Muscle layer of duodenum (tissue), 2 donors: ENCODE data around the gene GDA.
A peak's percentile ranks its signal among the peaks of the same experiment; 100 is the strongest.

Experiments
- H3K27ac ChIP-seq: one replicate; pipeline ENCODE4 v1.7.0; 2013; ENCODE audit warnings: mild to moderate bottlenecking, low read length
- H3K27me3 ChIP-seq: one replicate; pipeline ENCODE4 v1.7.0; 2013; ENCODE audit warnings: low read depth, mild to moderate bottlenecking, control low read depth, low read length
- H3K36me3 ChIP-seq, 2 donors: one replicate each; pipeline ENCODE4 v1.7.0; 2013; ENCODE audit warnings: low read length in 2 of 2, control low read depth in 1 of 2, mild to moderate bottlenecking in 1 of 2; ENCODE audit not compliant: insufficient read depth in 2 of 2, control insufficient read depth in 1 of 2
- H3K4me1 ChIP-seq, 2 donors: one replicate each; pipeline ENCODE4 v1.7.0; 2013; ENCODE audit warnings: low read length in 2 of 2, mild to moderate bottlenecking in 2 of 2, control low read depth in 1 of 2, moderate library complexity in 1 of 2; ENCODE audit not compliant: insufficient read depth in 2 of 2, control insufficient read depth in 1 of 2
- H3K4me3 ChIP-seq, 2 donors: one replicate each; pipeline ENCODE4 v1.7.0; 2013; ENCODE audit warnings: low read length in 2 of 2, low read depth in 1 of 2, mild to moderate bottlenecking in 1 of 2
- H3K9me3 ChIP-seq, 2 donors: one replicate each; pipeline ENCODE4 v1.7.0; 2013; ENCODE audit warnings: low read length in 2 of 2, control low read depth in 1 of 2, mild to moderate bottlenecking in 1 of 2; ENCODE audit not compliant: control insufficient read depth in 1 of 2
- donor health status: healthy.

The GDA gene

GRCh38 chr9:72133365-72134035 lies 15.7 kb upstream of the GDA start:
- peak overlapping the region; percentile 26 for H3K27ac ChIP-seq

GRCh38 chr9:72134801-72135200 lies 14.4 kb upstream of the GDA start:
- no peak overlapping the region for H3K4me3 ChIP-seq
- H3K27ac ChIP-seq: no peak overlapping the region

More at GRCh38 chr9:72133365-72134035, 15.7 kb upstream of the GDA start:
- Histone ChIP-seq H3K27me3 (no peaks in the 10 kb centered on the region), H3K4me1 (no peaks in the 10 kb centered on the region), H3K9me3 (no peaks in the 10 kb centered on the region), H3K36me3 (no peaks in the 10 kb centered on the region), H3K4me3 (no peak overlapping the region)

GRCh38 chr9:72137697-72138365 lies 11.4 kb upstream of the GDA start:
- no peaks in the 10 kb centered on the region for H3K9me3 ChIP-seq
- no peak overlapping the region for H3K4me3 ChIP-seq
- no peaks in the 10 kb centered on the region for H3K27me3 ChIP-seq
- no peaks in the 10 kb centered on the region for H3K36me3 ChIP-seq
- H3K27ac ChIP-seq: no peak overlapping the region
- no peaks in the 10 kb centered on the region for H3K4me1 ChIP-seq

More at GRCh38 chr9:72134801-72135200, 14.4 kb upstream of the GDA start:
- no peaks in the 10 kb centered on the region for H3K4me1 ChIP-seq
- H3K27me3 ChIP-seq: no peaks in the 10 kb centered on the region
- H3K36me3 ChIP-seq: no peaks in the 10 kb centered on the region
- H3K9me3 ChIP-seq: no peaks in the 10 kb centered on the region

- H3K27ac ChIP-seq: no peak overlapping the region
- H3K9me3 ChIP-seq: no peaks in the 10 kb centered on the region
- H3K4me3 ChIP-seq: no peak overlapping the region
- H3K4me1 ChIP-seq: no peaks in the 10 kb centered on the region
- H3K27me3 ChIP-seq: no peaks in the 10 kb centered on the region
- no peaks in the 10 kb centered on the region for H3K36me3 ChIP-seq
Observed at GRCh38 chr9:72139226-72139625, 10.0 kb upstream of the GDA start.

GRCh38 chr9:72140586-72140985 lies 8.7 kb upstream of the GDA start:
- Histone ChIP-seq H3K27me3 (no peaks in the 10 kb centered on the region), H3K4me1 (no peaks in the 10 kb centered on the region), H3K9me3 (no peaks in the 10 kb centered on the region), H3K36me3 (no peaks in the 10 kb centered on the region), H3K27ac (no peak overlapping the region), H3K4me3 (no peak overlapping the region)

GRCh38 chr9:72141484-72141883 lies 7.8 kb upstream of the GDA start:
- Histone ChIP-seq H3K36me3 (no peaks in the 10 kb centered on the region), H3K4me1 (no peaks in the 10 kb centered on the region), H3K4me3 (no peak overlapping the region), H3K27ac (no peak overlapping the region), H3K9me3 (no peaks in the 10 kb centered on the region), H3K27me3 (no peaks in the 10 kb centered on the region)

- H3K36me3 ChIP-seq: no peaks in the 10 kb centered on the region
- no peaks in the 10 kb centered on the region for H3K9me3 ChIP-seq
- H3K4me3 ChIP-seq: no peak overlapping the region
- no peak overlapping the region for H3K27ac ChIP-seq
- H3K4me1 ChIP-seq: peaks cover 0 to 10% of the 10 kb centered on the region in 2 donors
- H3K27me3 ChIP-seq: no peaks in the 10 kb centered on the region
Observed at GRCh38 chr9:72144756-72145492, 4.3 kb upstream of the GDA start.

GRCh38 chr9:72145733-72146505 lies 3.3 kb upstream of the GDA start:
- Histone ChIP-seq H3K4me1 (peaks cover 0 to 10% of the 10 kb centered on the region in 2 donors), H3K27me3 (no peaks in the 10 kb centered on the region), H3K4me3 (no peak overlapping the region), H3K9me3 (no peaks in the 10 kb centered on the region), H3K27ac (no peak overlapping the region), H3K36me3 (no peaks in the 10 kb centered on the region)

GRCh38 chr9:72147676-72148075 lies 1.6 kb upstream of the GDA start:
- H3K9me3 ChIP-seq: no peaks in the 10 kb centered on the region
- H3K4me3 ChIP-seq: no peak overlapping the region
- H3K27me3 ChIP-seq: no peaks in the 10 kb centered on the region
- H3K36me3 ChIP-seq: no peaks in the 10 kb centered on the region
- no peak overlapping the region for H3K27ac ChIP-seq
- H3K4me1 ChIP-seq: peaks cover 0 to 10% of the 10 kb centered on the region in 2 donors

GRCh38 chr9:72150127-72150526 lies 887 bp downstream of the GDA start:
- Histone ChIP-seq H3K4me1 (peaks cover 0 to 10% of the 10 kb centered on the region in 2 donors), H3K27me3 (no peaks in the 10 kb centered on the region), H3K36me3 (no peaks in the 10 kb centered on the region), H3K4me3 (peak overlapping the region in 1 of 2 donors; percentile 56), H3K27ac (peak overlapping the region; percentile 20), H3K9me3 (no peaks in the 10 kb centered on the region)

GRCh38 chr9:72150661-72151060 lies 1.4 kb downstream of the GDA start:
- Histone ChIP-seq H3K36me3 (no peaks in the 10 kb centered on the region), H3K4me3 (peak overlapping the region in 1 of 2 donors; percentile 56), H3K9me3 (no peaks in the 10 kb centered on the region), H3K4me1 (peaks cover 0 to 10% of the 10 kb centered on the region in 2 donors), H3K27ac (peak overlapping the region; percentile 57), H3K27me3 (no peaks in the 10 kb centered on the region)
